ENCODE measurements around the gene DUSP19.

- TF ChIP-seq CTCF (optimal IDR thresholded peaks at IDR 0.05 in 1 of 3, IDR thresholded peaks at IDR 0.05 in 1 of 3, conservative IDR thresholded peaks at IDR 0.05 in 1 of 3; ENCODE audit: extremely low read depth in 1 of 3, insufficient read depth in 2 of 3, low read length in 3 of 3) (no peak), EZH2 (IDR thresholded peaks at IDR 0.05; ENCODE audit: low read length) (no peak)
Measured at GRCh38 chr2:183035298-183035953, 43.1 kb upstream of the DUSP19 start.

All from keratinocyte (primary cell).